Measurements from ENCODE around the gene KIF23.

KIF23 gene

GRCh38 chr15:69491038-69491505 lies 76.9 kb downstream of the KIF23 start:
- Histone ChIP-seq H3K9me2 (replicated peaks; ENCODE audit: insufficient read depth, low read length) (no peaks in the 10 kb centered on the region; the same call in 1 of the 2 replicates), H3K27ac (ENCODE audit: low read length) (no peak overlapping the region), H2AFZ (ENCODE audit: low read length) (no peak overlapping the region), H3K4me3 (ENCODE audit: low read length) (no peak overlapping the region), H3K79me2 (ENCODE audit: low read length) (no peaks in the 10 kb centered on the region), H3K9ac (ENCODE audit: low read length) (no peak overlapping the region), H4K20me1 (ENCODE audit: insufficient read depth, low read length) (no peaks in the 10 kb centered on the region), H3K4me2 (ENCODE audit: low read depth, low read length) (no peak overlapping the region), H3K9me3 (replicated peaks; ENCODE audit: insufficient read depth, low read length) (no peaks in the 10 kb centered on the region), H3K36me3 (replicated peaks; ENCODE audit: insufficient read depth, low read length) (no peaks in the 10 kb centered on the region), H3F3A (ENCODE audit: insufficient read depth, low read length) (no peaks in the 10 kb centered on the region), H3K4me1 (ENCODE audit: low read length) (no peaks in the 10 kb centered on the region), H3K27me3 (replicated peaks; ENCODE audit: insufficient read depth, low read length) (no peaks in the 10 kb centered on the region)
- TF ChIP-seq EZH2phosphoT487 (IDR thresholded peaks at IDR 0.05; ENCODE audit: low read length) (no peak), CTCF (IDR thresholded peaks at IDR 0.05; ENCODE audit: low read length) (no peak), EZH2 (optimal IDR thresholded peaks at IDR 0.05; ENCODE audit: low read depth, low read length) (no peak)
- DNase-seq = no peak

GRCh38 chr15:69493406-69493805 lies 79.3 kb downstream of the KIF23 start:
- Histone ChIP-seq H3K4me1 (ENCODE audit: low read length) (no peaks in the 10 kb centered on the region), H3K4me3 (ENCODE audit: low read length) (no peak overlapping the region), H3K36me3 (replicated peaks; ENCODE audit: insufficient read depth, low read length) (no peaks in the 10 kb centered on the region), H3K27me3 (replicated peaks; ENCODE audit: insufficient read depth, low read length) (no peaks in the 10 kb centered on the region), H2AFZ (ENCODE audit: low read length) (no peak overlapping the region), H3K27ac (ENCODE audit: low read length) (no peak overlapping the region), H3K79me2 (ENCODE audit: low read length) (no peaks in the 10 kb centered on the region), H3K9me3 (replicated peaks; ENCODE audit: insufficient read depth, low read length) (no peaks in the 10 kb centered on the region), H4K20me1 (ENCODE audit: insufficient read depth, low read length) (no peaks in the 10 kb centered on the region), H3K9me2 (replicated peaks; ENCODE audit: insufficient read depth, low read length) (no peaks in the 10 kb centered on the region; the same call in 1 of the 2 replicates), H3K4me2 (ENCODE audit: low read depth, low read length) (no peak overlapping the region), H3F3A (ENCODE audit: insufficient read depth, low read length) (no peaks in the 10 kb centered on the region), H3K9ac (ENCODE audit: low read length) (no peak overlapping the region)
- TF ChIP-seq CTCF (IDR thresholded peaks at IDR 0.05; ENCODE audit: low read length) = no peak
- TF ChIP-seq EZH2 (optimal IDR thresholded peaks at IDR 0.05; ENCODE audit: low read depth, low read length) = no peak
- no peak for TF ChIP-seq EZH2phosphoT487 (IDR thresholded peaks at IDR 0.05; ENCODE audit: low read length)
- no peak for DNase-seq

- H3K36me3 ChIP-seq (replicated peaks; ENCODE audit: insufficient read depth, low read length) = no peaks in the 10 kb centered on the region
- no peaks in the 10 kb centered on the region for H3K4me1 ChIP-seq (ENCODE audit: low read length)
- no peak overlapping the region for H3K9ac ChIP-seq (ENCODE audit: low read length)
- no peaks in the 10 kb centered on the region for H3K79me2 ChIP-seq (ENCODE audit: low read length)
- H3K9me3 ChIP-seq (replicated peaks; ENCODE audit: insufficient read depth, low read length) = no peaks in the 10 kb centered on the region
- TF ChIP-seq CTCF (IDR thresholded peaks at IDR 0.05; ENCODE audit: low read length) (no peak), EZH2phosphoT487 (IDR thresholded peaks at IDR 0.05; ENCODE audit: low read length) (no peak), EZH2 (optimal IDR thresholded peaks at IDR 0.05; ENCODE audit: low read depth, low read length) (no peak)
- H2AFZ ChIP-seq (ENCODE audit: low read length) = no peak overlapping the region
- no peaks in the 10 kb centered on the region for H3F3A ChIP-seq (ENCODE audit: insufficient read depth, low read length)
- H3K9me2 ChIP-seq (replicated peaks; ENCODE audit: insufficient read depth, low read length) = no peaks in the 10 kb centered on the region
- DNase-seq = no peak
- no peak overlapping the region for H3K4me2 ChIP-seq (ENCODE audit: low read depth, low read length)
- H4K20me1 ChIP-seq (ENCODE audit: insufficient read depth, low read length) = no peaks in the 10 kb centered on the region
- H3K4me3 ChIP-seq (ENCODE audit: low read length) = no peak overlapping the region
- H3K27me3 ChIP-seq (replicated peaks; ENCODE audit: insufficient read depth, low read length) = no peaks in the 10 kb centered on the region
- no peak overlapping the region for H3K27ac ChIP-seq (ENCODE audit: low read length)
These were observed 81.9 kb downstream of the KIF23 start for GRCh38 chr15:69496001-69496400.

All from MM.1S (cell line).